ENCODE measurements around the gene FABP7. TPM values are rescaled to one million over a fixed set of nuclear protein-coding genes. Genes with fewer than 3 reads are reported as not detected.

The FABP7 gene
- total RNA-seq, 4 donors from 2014 or later, result not detected

DNA sequence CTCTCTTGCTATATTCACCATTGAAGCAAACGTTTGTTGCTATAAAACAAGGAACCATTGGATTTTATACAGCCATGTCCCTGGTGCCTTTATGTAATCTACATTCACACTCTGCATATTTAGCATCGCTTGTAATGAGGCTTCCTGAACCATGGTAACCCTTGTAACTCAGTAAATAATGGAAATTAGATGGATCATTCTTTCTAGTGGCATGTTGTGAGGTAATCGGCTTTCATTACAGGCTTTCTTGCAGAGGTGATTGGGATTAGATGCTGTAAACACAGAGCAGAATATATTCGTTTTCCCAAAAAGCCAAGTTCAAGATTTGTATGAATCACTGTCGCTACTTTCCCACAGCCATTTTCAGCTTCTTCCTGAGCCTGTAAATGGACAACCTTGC lies 45.6 kb downstream of the FABP7 start:
- H3K27ac ChIP-seq (replicated peaks in 1 of 4), result no peak overlapping the region
- H3K4me1 ChIP-seq, result no peaks in the 10 kb centered on the region
- WGBS, result 64% methylated on average over 5 of the region's 5 CpGs
- no peak overlapping the region for H3K4me3 ChIP-seq
- no peak for DNase-seq (ENCODE audit: extremely low spot score)
- H3K36me3 ChIP-seq, result no peaks in the 10 kb centered on the region
- no peaks in the 10 kb centered on the region for H3K9me3 ChIP-seq
- H3K27me3 ChIP-seq, result no peaks in the 10 kb centered on the region
- intact Hi-C loops (cut with DNase I), result no loop called here
- TF ChIP-seq EP300 (IDR thresholded peaks at IDR 0.05) (no peak), POLR2AphosphoS5 (IDR thresholded peaks at IDR 0.05) (no peak), POLR2A (IDR thresholded peaks at IDR 0.05; ENCODE audit: low read depth) (no peak)
- TF ChIP-seq, protein P1, sequence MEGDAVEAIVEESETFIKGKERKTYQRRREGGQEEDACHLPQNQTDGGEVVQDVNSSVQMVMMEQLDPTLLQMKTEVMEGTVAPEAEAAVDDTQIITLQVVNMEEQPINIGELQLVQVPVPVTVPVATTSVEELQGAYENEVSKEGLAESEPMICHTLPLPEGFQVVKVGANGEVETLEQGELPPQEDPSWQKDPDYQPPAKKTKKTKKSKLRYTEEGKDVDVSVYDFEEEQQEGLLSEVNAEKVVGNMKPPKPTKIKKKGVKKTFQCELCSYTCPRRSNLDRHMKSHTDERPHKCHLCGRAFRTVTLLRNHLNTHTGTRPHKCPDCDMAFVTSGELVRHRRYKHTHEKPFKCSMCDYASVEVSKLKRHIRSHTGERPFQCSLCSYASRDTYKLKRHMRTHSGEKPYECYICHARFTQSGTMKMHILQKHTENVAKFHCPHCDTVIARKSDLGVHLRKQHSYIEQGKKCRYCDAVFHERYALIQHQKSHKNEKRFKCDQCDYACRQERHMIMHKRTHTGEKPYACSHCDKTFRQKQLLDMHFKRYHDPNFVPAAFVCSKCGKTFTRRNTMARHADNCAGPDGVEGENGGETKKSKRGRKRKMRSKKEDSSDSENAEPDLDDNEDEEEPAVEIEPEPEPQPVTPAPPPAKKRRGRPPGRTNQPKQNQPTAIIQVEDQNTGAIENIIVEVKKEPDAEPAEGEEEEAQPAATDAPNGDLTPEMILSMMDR (IDR thresholded peaks at IDR 0.05), result no peak

GRCh38 chr6:122829456-122829855 lies 49.9 kb downstream of the FABP7 start:
- TF ChIP-seq POLR2AphosphoS5 (IDR thresholded peaks at IDR 0.05), result no peak
- TF ChIP-seq, protein P1 (IDR thresholded peaks at IDR 0.05), result no peak
- TF ChIP-seq EP300 (IDR thresholded peaks at IDR 0.05), result no peak
- TF ChIP-seq POLR2A (IDR thresholded peaks at IDR 0.05; ENCODE audit: low read depth), result no peak
- WGBS, result 100% methylated on average over 1 of the region's 1 CpG
- intact Hi-C loops (cut with DNase I), result no loop called here
- Histone ChIP-seq H3K4me3 (no peak overlapping the region), H3K36me3 (no peaks in the 10 kb centered on the region), H3K27ac (replicated peaks in 1 of 4) (no peak overlapping the region), H3K27me3 (no peaks in the 10 kb centered on the region), H3K4me1 (no peaks in the 10 kb centered on the region), H3K9me3 (no peaks in the 10 kb centered on the region)
- no peak for DNase-seq (ENCODE audit: extremely low spot score)

DNA sequence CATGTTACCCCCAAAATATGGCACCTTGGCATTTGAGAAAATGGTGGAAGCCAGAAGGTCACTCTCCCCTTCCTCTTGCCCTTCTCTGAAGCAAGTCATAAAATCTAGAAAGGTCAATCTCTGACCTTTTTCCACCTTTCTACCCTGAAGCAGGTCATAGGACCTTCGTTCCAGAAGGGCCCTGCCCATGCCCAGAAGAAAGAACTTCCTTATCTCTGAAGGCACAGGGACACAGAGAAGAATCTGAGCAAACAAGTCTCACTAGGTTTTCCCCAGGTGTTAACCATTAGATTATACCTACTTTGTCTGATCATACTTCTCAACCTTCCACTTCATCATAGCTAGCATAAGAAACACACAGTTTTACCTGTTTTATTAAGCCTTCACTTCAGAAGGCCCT lies 52.0 kb downstream of the FABP7 start:
- H3K27me3 ChIP-seq, result peaks cover 0 to 1% (median 0%) of the 10 kb centered on the region in 4 donors
- no peaks in the 10 kb centered on the region for H3K9me3 ChIP-seq
- intact Hi-C loops (cut with DNase I), result no loop called here
- H3K4me1 ChIP-seq, result no peaks in the 10 kb centered on the region
- no peaks in the 10 kb centered on the region for H3K36me3 ChIP-seq
- H3K27ac ChIP-seq (replicated peaks in 1 of 4), result no peak overlapping the region
- no peak overlapping the region for H3K4me3 ChIP-seq
- 86% methylated on average over 1 of the region's 1 CpG for WGBS
- TF ChIP-seq EP300 (IDR thresholded peaks at IDR 0.05) (no peak), POLR2A (IDR thresholded peaks at IDR 0.05; ENCODE audit: low read depth) (no peak), POLR2AphosphoS5 (IDR thresholded peaks at IDR 0.05) (no peak)
- TF ChIP-seq, protein P1 (IDR thresholded peaks at IDR 0.05), result no peak
- DNase-seq (ENCODE audit: extremely low spot score), result no peak

GRCh38 chr6:122832459-122832858 lies 52.9 kb downstream of the FABP7 start:
- Histone ChIP-seq H3K36me3 (no peaks in the 10 kb centered on the region), H3K27ac (replicated peaks in 1 of 4) (no peak overlapping the region), H3K4me1 (no peaks in the 10 kb centered on the region), H3K27me3 (peaks cover 0 to 4% (median 0%) of the 10 kb centered on the region in 4 donors), H3K4me3 (no peak overlapping the region), H3K9me3 (no peaks in the 10 kb centered on the region)
- no peak for DNase-seq (ENCODE audit: extremely low spot score)
- 68% methylated on average over 3 of the region's 3 CpGs for WGBS
- TF ChIP-seq POLR2A (IDR thresholded peaks at IDR 0.05; ENCODE audit: low read depth) (no peak), POLR2AphosphoS5 (IDR thresholded peaks at IDR 0.05) (no peak)
- intact Hi-C loops (cut with DNase I), result no loop called here

GRCh38 chr6:122833021-122833491 lies 53.5 kb downstream of the FABP7 start:
- TF ChIP-seq, protein P1 (IDR thresholded peaks at IDR 0.05), result no peak
- Histone ChIP-seq H3K9me3 (no peaks in the 10 kb centered on the region), H3K4me1 (no peaks in the 10 kb centered on the region), H3K4me3 (no peak overlapping the region), H3K36me3 (no peaks in the 10 kb centered on the region), H3K27ac (replicated peaks in 1 of 4) (no peak overlapping the region), H3K27me3 (peaks cover 0 to 4% (median 0%) of the 10 kb centered on the region in 4 donors)
- 87% methylated on average over 7 of the region's 7 CpGs for WGBS
- intact Hi-C loops (cut with DNase I), result no loop called here
- DNase-seq (ENCODE audit: extremely low spot score), result no peak

Small RNA genes lying within 50 kb of the gene (small RNA-seq; reads per million reads assigned to genes)
- 0 reads per million in 3 donors for gene RN7SL564P

Other genes starting within 250 kb of the FABP7 start
- 1 to 10 TPM in 2 of 4 donors, not detected in 2; 1.2 to 2.2 TPM for gene PKIB, start 169.3 kb upstream of the FABP7 start, total RNA-seq
- gene SMPDL3A, start 9.5 kb downstream of the FABP7 start, total RNA-seq, result 10 to 100 TPM in 1 of 4 donors, 1 to 10 TPM in 3; 6.6 to 14.9 (median 7.4) TPM
- gene CLVS2, start 216.5 kb downstream of the FABP7 start, total RNA-seq, result under 1 TPM; under 0.01 to 0.33 (median 0.12) TPM

All from esophagus muscularis mucosa (tissue), 4 donors.